ENCODE results near the gene KAZN.

DNA sequence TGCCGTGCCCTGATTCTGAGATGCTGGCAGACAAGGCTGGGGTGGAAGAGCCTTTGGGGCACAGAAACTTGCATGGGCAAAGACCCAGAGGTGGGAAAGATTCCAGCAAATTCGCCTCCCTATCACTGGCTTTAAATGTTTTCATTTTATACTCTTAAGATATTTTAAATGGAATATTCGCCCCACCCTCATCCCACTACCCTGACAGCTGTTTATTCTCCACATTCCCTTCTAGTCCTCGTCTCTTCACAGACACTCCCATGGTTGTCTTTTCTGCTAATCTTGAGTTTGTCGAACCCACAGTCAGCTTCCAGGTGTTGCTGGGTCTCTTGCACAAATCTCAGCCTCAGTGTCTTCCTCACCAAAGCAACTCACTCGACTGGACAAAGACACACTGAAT lies 245.0 kb downstream of the KAZN start:
- no peak for TF ChIP-seq GATA3 (IDR thresholded peaks at IDR 0.05; ENCODE audit: low read depth, low read length)
- no peak for TF ChIP-seq GATA2 (IDR thresholded peaks at IDR 0.05; ENCODE audit: low read depth, low read length)

Data from SH-SY5Y (cell line).